Common myeloid progenitor, CD34-positive (primary cell): ENCODE results near the gene RASSF3.

Experiments
- CTCF ChIA-PET: fragments of 350-600 bp; sonication (Branson Sonifier 250); formaldehyde crosslinking; loops from one replicate; lab custom pipeline; 2021; ENCODE audit warnings: antibody characterized with exemption; lab: Charles Lee
- POLR2A ChIA-PET: fragments of 350-600 bp; sonication (Branson Sonifier 250); formaldehyde crosslinking; loops from one replicate; lab custom pipeline; 2021; ENCODE audit warnings: antibody characterized with exemption; lab: Charles Lee
- DNase-seq, 3 donors: peaks; one replicate each; pipeline versions ENCODE4 v3.0.0 to v3.0.0-alpha.2; 2013
- H3K27ac ChIP-seq, 2 experiments: 1 replicate in 1 of 2; 2 replicates in 1 of 2; pipeline ENCODE4 v1.7.0; 2013; ENCODE audit warnings: inconsistent platforms in 2 of 2, low read length in 2 of 2, mild to moderate bottlenecking in 2 of 2, low read depth in 1 of 2, moderate library complexity in 1 of 2; ENCODE audit not compliant: severe bottlenecking in 2 of 2, insufficient read depth in 1 of 2, poor library complexity in 1 of 2
- H3K27me3 ChIP-seq, 5 experiments: replicated peaks in 2 of 5; 1 replicate in 3 of 5; 2 replicates in 2 of 5; pipeline versions ENCODE4 v1.6.1 to v1.7.0; 2013; ENCODE audit warnings: low read length in 4 of 5, mild to moderate bottlenecking in 2 of 5, moderate library complexity in 2 of 5, inconsistent platforms in 1 of 5; ENCODE audit not compliant: insufficient read depth in 5 of 5, control insufficient read depth in 4 of 5
- H3K36me3 ChIP-seq, 4 experiments: 1 replicate in 2 of 4; 2 replicates in 2 of 4; pipeline versions ENCODE4 v1.6.1 to v1.7.0; 2013; ENCODE audit warnings: low read length in 3 of 4, control low read depth in 1 of 4, mild to moderate bottlenecking in 1 of 4; ENCODE audit not compliant: control insufficient read depth in 4 of 4, insufficient read depth in 4 of 4
- H3K4me1 ChIP-seq, 4 experiments: 1 replicate in 3 of 4; 2 replicates in 1 of 4; pipeline versions ENCODE4 v1.6.1 to v1.7.1; 2013; ENCODE audit warnings: low read length in 3 of 4, mild to moderate bottlenecking in 3 of 4, control low read depth in 1 of 4, inconsistent platforms in 1 of 4, moderate library complexity in 1 of 4; ENCODE audit not compliant: control insufficient read depth in 4 of 4, insufficient read depth in 4 of 4; ENCODE audit errors: control extremely low read depth in 1 of 4
- H3K4me3 ChIP-seq, 7 experiments: 1 replicate in 4 of 7; 2 replicates in 3 of 7; pipeline versions ENCODE4 v1.5.1 to v1.7.0; 2013; ENCODE audit warnings: mild to moderate bottlenecking in 7 of 7, low read length in 6 of 7, moderate library complexity in 6 of 7, inconsistent platforms in 2 of 7, low read depth in 2 of 7, control low read depth in 1 of 7; ENCODE audit not compliant: insufficient read depth in 4 of 7, control insufficient read depth in 1 of 7; ENCODE audit errors: extremely low read depth in 1 of 7
- H3K9me3 ChIP-seq, 5 experiments: 1 replicate in 4 of 5; 2 replicates in 1 of 5; pipeline versions ENCODE4 v1.6.1 to v1.7.1; 2013; ENCODE audit warnings: low read length in 4 of 5, mild to moderate bottlenecking in 2 of 5, inconsistent platforms in 1 of 5, low read depth in 1 of 5, moderate library complexity in 1 of 5; ENCODE audit not compliant: control insufficient read depth in 4 of 5, insufficient read depth in 2 of 5; ENCODE audit errors: control extremely low read depth in 1 of 5
- WGBS: methylation state at CpG from one replicate; pipeline ENCODE4 v1.1.5; 2013; ENCODE audit not compliant: insufficient coverage; 5-methylcytosine and 5-hydroxymethylcytosine counted together

Gene RASSF3

GRCh38 chr12:64706306-64706705, 96.0 kb downstream of the RASSF3 start:
- POLR2A ChIA-PET, result no interaction called here
- Histone ChIP-seq H3K27ac (no peak overlapping the region), H3K4me3 (no peak overlapping the region), H3K4me1 (no peaks in the 10 kb centered on the region), H3K27me3 (no peaks in the 10 kb centered on the region), H3K9me3 (no peaks in the 10 kb centered on the region), H3K36me3 (peaks cover 0 to 2% (median 0%) of the 10 kb centered on the region in 4 experiments)
- CTCF ChIA-PET, result interaction anchor here (1.9 to 3.4 kb wide), 2 partner anchors 10 to 157 kb away, joined by 11 to 30 read pairs; no protein-coding TSS in a partner anchor
- no peak for DNase-seq
- WGBS, result 66% methylated on average over 2 of the region's 3 CpGs

GRCh38 chr12:64706857-64707256, 96.6 kb downstream of the RASSF3 start:
- Histone ChIP-seq H3K27me3 (no peaks in the 10 kb centered on the region), H3K27ac (no peak overlapping the region), H3K9me3 (no peaks in the 10 kb centered on the region), H3K4me3 (no peak overlapping the region), H3K36me3 (peaks cover 0 to 2% (median 0%) of the 10 kb centered on the region in 4 experiments), H3K4me1 (no peaks in the 10 kb centered on the region)
- no peak for DNase-seq
- 96% methylated on average over 5 of the region's 5 CpGs for WGBS
- CTCF ChIA-PET, result interaction anchor here (1.9 to 3.4 kb wide), 2 partner anchors 11 to 157 kb away, joined by 11 to 30 read pairs; no protein-coding TSS in a partner anchor
- POLR2A ChIA-PET, result no interaction called here

- no peak overlapping the region for H3K27ac ChIP-seq
- 100% methylated on average over 1 of the region's 4 CpGs for WGBS
- ChIA-PET CTCF (interaction anchor here (1.1 to 3.4 kb wide), 3 partner anchors 11 to 158 kb away, joined by 3 to 30 read pairs (median 11); no protein-coding TSS in a partner anchor), POLR2A (no interaction called here)
- H3K4me3 ChIP-seq, result no peak overlapping the region
- no peaks in the 10 kb centered on the region for H3K9me3 ChIP-seq
- H3K4me1 ChIP-seq, result no peaks in the 10 kb centered on the region
- H3K36me3 ChIP-seq, result peaks cover 0 to 2% (median under 1%) of the 10 kb centered on the region in 4 experiments
- no peaks in the 10 kb centered on the region for H3K27me3 ChIP-seq
- no peak for DNase-seq
These were observed 97.1 kb downstream of the RASSF3 start for GRCh38 chr12:64707362-64707761.

DNA sequence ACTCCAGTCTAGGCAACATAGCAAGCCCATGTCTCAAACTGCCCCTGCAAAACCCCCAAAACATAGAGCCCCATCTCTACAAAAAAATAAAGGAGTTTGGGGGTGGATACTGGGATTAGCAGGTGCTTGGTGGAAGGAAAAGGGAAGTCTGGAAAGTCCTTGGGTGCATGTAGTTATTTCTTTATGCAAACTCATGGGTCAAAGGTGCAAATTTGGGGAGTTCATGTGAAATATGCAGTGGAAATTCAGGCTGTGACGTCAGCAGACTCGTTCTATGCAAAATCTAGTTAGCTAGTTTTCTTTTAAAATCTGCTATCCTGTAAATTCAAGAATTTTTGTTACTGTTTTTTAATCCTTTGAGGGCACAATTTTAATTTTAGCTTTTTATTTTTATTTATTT, 97.6 kb downstream of the RASSF3 start:
- Histone ChIP-seq H3K4me3 (no peak overlapping the region), H3K36me3 (peaks cover 0 to 2% (median under 1%) of the 10 kb centered on the region in 4 experiments), H3K9me3 (no peaks in the 10 kb centered on the region), H3K4me1 (no peaks in the 10 kb centered on the region), H3K27ac (no peak overlapping the region), H3K27me3 (no peaks in the 10 kb centered on the region)
- no peak for DNase-seq
- no CpG with 5 or more reads among the region's 2 CpGs for WGBS
- ChIA-PET POLR2A (no interaction called here), CTCF (interaction anchor here (1.1 to 3.4 kb wide), 3 partner anchors 12 to 158 kb away, joined by 3 to 30 read pairs (median 11); no protein-coding TSS in a partner anchor)

GRCh38 chr12:64709429-64709828, 99.1 kb downstream of the RASSF3 start:
- no peak overlapping the region for H3K27ac ChIP-seq
- DNase-seq, result no peak
- 100% methylated on average over 2 of the region's 2 CpGs for WGBS
- H3K4me3 ChIP-seq, result no peak overlapping the region
- no peaks in the 10 kb centered on the region for H3K4me1 ChIP-seq
- ChIA-PET POLR2A (no interaction called here), CTCF (interaction anchor here (1.2 kb wide), 1 partner anchor 9 kb away, joined by 4 read pairs; no protein-coding TSS in a partner anchor)
- no peaks in the 10 kb centered on the region for H3K27me3 ChIP-seq
- no peaks in the 10 kb centered on the region for H3K9me3 ChIP-seq
- H3K36me3 ChIP-seq, result peaks cover 2 to 5% (median 3%) of the 10 kb centered on the region in 4 experiments

GRCh38 chr12:64713376-64713775, 103.1 kb downstream of the RASSF3 start:
- H3K27ac ChIP-seq, result no peak overlapping the region
- no peaks in the 10 kb centered on the region for H3K9me3 ChIP-seq
- H3K4me3 ChIP-seq, result no peak overlapping the region
- ChIA-PET CTCF (interaction anchor here (1.2 kb wide), 1 partner anchor 17 kb away, joined by 3 read pairs; no protein-coding TSS in a partner anchor), POLR2A (no interaction called here)
- peaks cover 9 to 35% (median 21%) of the 10 kb centered on the region in 4 experiments for H3K36me3 ChIP-seq
- H3K27me3 ChIP-seq, result no peaks in the 10 kb centered on the region
- no peak for DNase-seq
- H3K4me1 ChIP-seq, result peaks cover 0 to 3% (median 0%) of the 10 kb centered on the region in 4 experiments

DNA sequence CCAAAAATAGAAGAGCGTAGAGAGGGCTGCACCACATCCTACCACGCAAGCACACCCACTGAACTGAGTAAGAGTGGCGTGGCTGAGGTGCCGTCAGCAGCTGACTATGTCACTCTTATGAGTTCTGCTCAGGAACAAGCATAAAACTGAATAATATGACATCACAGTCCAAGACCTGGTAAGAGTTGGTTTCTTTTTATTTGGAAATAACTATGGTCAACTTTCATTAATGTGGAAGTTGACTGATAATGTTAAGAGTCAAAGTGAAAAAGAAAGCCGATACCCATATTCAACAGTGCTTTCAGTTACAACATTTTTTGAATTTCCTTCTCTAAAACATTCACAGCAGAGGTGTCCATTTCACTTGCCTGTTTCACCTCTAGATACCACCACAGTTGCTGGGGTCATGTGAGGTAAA, 104.3 kb downstream of the RASSF3 start:
- Histone ChIP-seq H3K36me3 (peaks cover 9 to 39% (median 23%) of the 10 kb centered on the region in 4 experiments), H3K9me3 (no peaks in the 10 kb centered on the region), H3K27ac (no peak overlapping the region), H3K27me3 (no peaks in the 10 kb centered on the region), H3K4me3 (no peak overlapping the region), H3K4me1 (peaks cover 0 to 3% (median 0%) of the 10 kb centered on the region in 4 experiments)
- no peak for DNase-seq
- 100% methylated on average over 3 of the region's 5 CpGs for WGBS
- ChIA-PET POLR2A (no interaction called here), CTCF (interaction anchor here (0.6 to 1.8 kb wide), 4 partner anchors 12 to 1766 kb away, joined by 3 to 6 read pairs (median 3); no protein-coding TSS in a partner anchor)
